ENCODE results near the gene EFHC2.

- no peak for TF ChIP-seq CTCF (IDR thresholded peaks at IDR 0.05; ENCODE audit: insufficient read depth, low read depth, low read length)
- TF ChIP-seq EZH2 (IDR thresholded peaks at IDR 0.05; ENCODE audit: insufficient read depth, low read length), result no peak
These were observed 9.3 kb upstream of the EFHC2 start for GRCh38 chrX:44352758-44353157.

Measured in astrocyte (in vitro differentiated cells and primary cell).